SU-DHL-6 (cell line): ENCODE data around the gene SRGAP1.

Experiments
- CTCF ChIP-seq: fragments of 200-600 bp; sonication (generic); IDR thresholded peaks from one replicate; pipeline ENCODE4 v1.5.1; 2017; ENCODE audit warnings: antibody characterized with exemption, mild to moderate bottlenecking, low read length, moderate library complexity; ENCODE audit not compliant: insufficient read depth, poor library complexity, severe bottlenecking
- EZH2phosphoT487 ChIP-seq: fragments of 200-600 bp; sonication (generic), shearing (Covaris generic); conservative IDR thresholded peaks from 2 replicates; pipeline ENCODE4 v1.6.1; 2018; ENCODE audit warnings: mild to moderate bottlenecking, antibody characterized with exemption, low read length, moderate library complexity, mixed read lengths

GRCh38 chr12:63821781-63822251, 22.7 kb upstream of the SRGAP1 start:
- TF ChIP-seq CTCF, result no peak
- TF ChIP-seq EZH2phosphoT487, result no peak
